ENCODE results near the gene ZNF783. TPM values are rescaled to one million over a fixed set of nuclear protein-coding genes. Genes with fewer than 3 reads are reported as not detected.

Gene ZNF783
- total and polyA plus RNA-seq, 2 of the 8 experiments (the other 6 are each of a cell fraction or from before 2014, with no cell fraction given) = 7.3 to 8.2 TPM

- TF ChIP-seq, protein P1, sequence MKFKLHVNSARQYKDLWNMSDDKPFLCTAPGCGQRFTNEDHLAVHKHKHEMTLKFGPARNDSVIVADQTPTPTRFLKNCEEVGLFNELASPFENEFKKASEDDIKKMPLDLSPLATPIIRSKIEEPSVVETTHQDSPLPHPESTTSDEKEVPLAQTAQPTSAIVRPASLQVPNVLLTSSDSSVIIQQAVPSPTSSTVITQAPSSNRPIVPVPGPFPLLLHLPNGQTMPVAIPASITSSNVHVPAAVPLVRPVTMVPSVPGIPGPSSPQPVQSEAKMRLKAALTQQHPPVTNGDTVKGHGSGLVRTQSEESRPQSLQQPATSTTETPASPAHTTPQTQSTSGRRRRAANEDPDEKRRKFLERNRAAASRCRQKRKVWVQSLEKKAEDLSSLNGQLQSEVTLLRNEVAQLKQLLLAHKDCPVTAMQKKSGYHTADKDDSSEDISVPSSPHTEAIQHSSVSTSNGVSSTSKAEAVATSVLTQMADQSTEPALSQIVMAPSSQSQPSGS (IDR thresholded peaks at IDR 0.05; ENCODE audit: low read length) = no peak
- TF ChIP-seq FOSL1 (IDR thresholded peaks at IDR 0.05; ENCODE audit: insufficient read depth, low read depth, low read length) = no peak
- no peak for TF ChIP-seq PHF8 (conservative IDR thresholded peaks at IDR 0.05; ENCODE audit: low read depth, low read length)
Measured at GRCh38 chr7:149225106-149225505, 36.9 kb upstream of the ZNF783 start (continued).

Measured in H1 (cell line).